Fibroblast of lung (primary cell): ENCODE data around the gene MFAP4. TPM values are rescaled to one million over a fixed set of nuclear protein-coding genes. Genes with fewer than 3 reads are reported as not detected.

Experiments
- DNase-seq, 2 donors: peaks; one replicate each; pipeline versions ENCODE4 v3.0.0 to v3.0.0-alpha.2; 2010; ENCODE audit warnings: low read depth in 2 of 2
- H2AFZ ChIP-seq: 2 replicates; pipeline ENCODE4 v1.5.1; 2012; ENCODE audit warnings: low read length, control low read depth, inconsistent platforms
- H3K27ac ChIP-seq: 2 replicates; pipeline ENCODE4 v1.5.1; 2011; ENCODE audit warnings: low read length, control low read depth; ENCODE audit not compliant: insufficient read depth
- H3K27me3 ChIP-seq: 2 replicates; pipeline ENCODE4 v1.5.1; 2011; ENCODE audit warnings: mild to moderate bottlenecking, low read length; ENCODE audit not compliant: control insufficient read depth, insufficient read depth
- H3K36me3 ChIP-seq: 2 replicates; pipeline ENCODE4 v1.5.1; 2011; ENCODE audit warnings: low read length; ENCODE audit not compliant: control insufficient read depth, insufficient read depth
- H3K4me1 ChIP-seq: 2 replicates; pipeline ENCODE4 v1.5.1; 2011; ENCODE audit warnings: low read length; ENCODE audit not compliant: control insufficient read depth, insufficient read depth; ENCODE audit errors: extremely low read depth
- H3K4me2 ChIP-seq: 2 replicates; pipeline ENCODE4 v1.5.1; 2011; ENCODE audit warnings: low read length, control low read depth; ENCODE audit not compliant: insufficient read depth; ENCODE audit errors: extremely low read depth
- H3K4me3 ChIP-seq, 4 experiments: fragments of 200-600 bp in 1 of 4; sonication (generic) in 1 of 4; replicated peaks in 1 of 4; 2 replicates each; pipeline ENCODE4 v1.5.1; 2011 to 2016; ENCODE audit warnings: low read length in 4 of 4, low read depth in 3 of 4, mild to moderate bottlenecking in 3 of 4, control low read depth in 2 of 4, inconsistent platforms in 1 of 4, mixed read lengths in 1 of 4; ENCODE audit not compliant: insufficient read depth in 1 of 4; ENCODE audit errors: control extremely low read depth in 1 of 4
- H3K79me2 ChIP-seq: 2 replicates; pipeline ENCODE4 v1.5.1; 2012; ENCODE audit warnings: mild to moderate bottlenecking, low read length, inconsistent platforms; ENCODE audit not compliant: control insufficient read depth, insufficient read depth
- H3K9ac ChIP-seq: 2 replicates; pipeline ENCODE4 v1.5.1; 2011; ENCODE audit warnings: mild to moderate bottlenecking, low read length, control low read depth; ENCODE audit not compliant: insufficient read depth
- H3K9me3 ChIP-seq: 2 replicates; pipeline ENCODE4 v1.5.1; 2012; ENCODE audit warnings: low read depth, low read length; ENCODE audit not compliant: control insufficient read depth, insufficient read depth
- H4K20me1 ChIP-seq: 2 replicates; pipeline ENCODE4 v1.5.1; 2011; ENCODE audit warnings: low read length; ENCODE audit not compliant: control insufficient read depth, insufficient read depth; ENCODE audit errors: extremely low read depth
- CTCF ChIP-seq, 2 donors: IDR thresholded peaks in 1 of 2; conservative IDR thresholded peaks in 1 of 2; 1 replicate in 1 of 2; 2 replicates in 1 of 2; pipeline ENCODE4 v1.5.1; 2011 to 2012; ENCODE audit warnings: low read length in 2 of 2, control low read depth in 1 of 2, inconsistent platforms in 1 of 2, low read depth in 1 of 2, mild to moderate bottlenecking in 1 of 2
- EZH2 ChIP-seq: IDR thresholded peaks from 2 replicates; pipeline ENCODE4 v1.5.1; 2012; ENCODE audit warnings: low read length, control low read depth, mild to moderate bottlenecking; ENCODE audit errors: missing control alignments
- polyA plus RNA-seq, 2 donors: library from polyadenylated mRNA; depleted of rRNA in 1 of 2; stranded (reverse) in 1 of 2; unstranded in 1 of 2; fragments of >200 nt; gene quantifications; 2 replicates each; pipeline ENCODE4 v1.2.1, GENCODE V29; 2011 to 2012; ENCODE audit warnings: missing spikeins in 1 of 2
- total RNA-seq: library from RNA; depleted of rRNA; stranded (reverse); fragments of >200 nt; gene quantifications from 2 replicates; pipeline ENCODE4 v1.2.1, GENCODE V29; 2014

MFAP4 gene
- total and polyA plus RNA-seq, 2 donors (not counting 1 experiment from before 2014, with no cell fraction given), result 53.3 to 81.3 TPM

GRCh38 chr17:19412510-19412909, 25.5 kb upstream of the MFAP4 start:
- H4K20me1 ChIP-seq, result no peaks in the 10 kb centered on the region

GRCh38 chr17:19411631-19412030, 24.6 kb upstream of the MFAP4 start:
- H3K4me1 ChIP-seq, result peaks cover 6% of the 10 kb centered on the region
- H2AFZ ChIP-seq, result no peak overlapping the region
- H3K4me3 ChIP-seq, result peak overlapping the region in 1 of 4 experiments; percentile 47

More at GRCh38 chr17:19412510-19412909, 25.5 kb upstream of the MFAP4 start:
- Histone ChIP-seq H3K27ac (no peak overlapping the region), H2AFZ (no peak overlapping the region), H3K27me3 (no peaks in the 10 kb centered on the region), H3K36me3 (no peaks in the 10 kb centered on the region), H3K79me2 (no peaks in the 10 kb centered on the region), H3K4me1 (peaks cover 6% of the 10 kb centered on the region), H3K4me2 (no peak overlapping the region), H3K9ac (no peak overlapping the region), H3K9me3 (no peaks in the 10 kb centered on the region), H3K4me3 (no peak overlapping the region)
- TF ChIP-seq CTCF (conservative IDR thresholded peaks at IDR 0.05 in 1 of 2, IDR thresholded peaks at IDR 0.05 in 1 of 2; ENCODE audit: low read depth in 1 of 2, low read length in 2 of 2), result no peak
- no peak for TF ChIP-seq EZH2
- DNase-seq, result no peak

GRCh38 chr17:19410875-19411620, 24.1 kb upstream of the MFAP4 start, which contains the start of gene RNF112:
RNF112 (plus strand) TSS chr17:19411232; CDS start chr17:19411409, 177 bp downstream.
- Histone ChIP-seq H3K4me2 (peak within 1 kb of the TSS; percentile 78), H2AFZ (peak within 1 kb of the TSS; percentile 78), H3K36me3 (no peaks in the 10 kb centered on the region), H3K4me1 (peaks cover 6% of the 10 kb centered on the region), H3K27me3 (no peaks in the 10 kb centered on the region), H3K9me3 (no peaks in the 10 kb centered on the region), H3K4me3 (peak within 1 kb of the TSS in 3 of 4 experiments; percentile 32 to 47 (median 41)), H3K27ac (no peak within 1 kb of the TSS), H3K9ac (no peak within 1 kb of the TSS), H4K20me1 (no peaks in the 10 kb centered on the region), H3K79me2 (no peaks in the 10 kb centered on the region)
- TF ChIP-seq EZH2 (no peak), CTCF (conservative IDR thresholded peaks at IDR 0.05 in 1 of 2, IDR thresholded peaks at IDR 0.05 in 1 of 2; ENCODE audit: low read depth in 1 of 2, low read length in 2 of 2) (peak in 1 of 2 donors; percentile 26)
- peak; percentile 56 to 67 for DNase-seq

More at GRCh38 chr17:19411631-19412030, 24.6 kb upstream of the MFAP4 start:
- TF ChIP-seq CTCF (conservative IDR thresholded peaks at IDR 0.05 in 1 of 2, IDR thresholded peaks at IDR 0.05 in 1 of 2; ENCODE audit: low read depth in 1 of 2, low read length in 2 of 2), result no peak
- TF ChIP-seq EZH2, result no peak
- Histone ChIP-seq H4K20me1 (no peaks in the 10 kb centered on the region), H3K27ac (no peak overlapping the region), H3K79me2 (no peaks in the 10 kb centered on the region), H3K9me3 (no peaks in the 10 kb centered on the region), H3K4me2 (no peak overlapping the region), H3K27me3 (no peaks in the 10 kb centered on the region), H3K36me3 (no peaks in the 10 kb centered on the region), H3K9ac (no peak overlapping the region)
- no peak for DNase-seq
